Fibroblast of lung (primary cell): ENCODE measurements around the gene TTC32.

Experiments used
- EZH2 ChIP-seq: IDR thresholded peaks from 2 replicates; pipeline ENCODE4 v1.5.1; 2012; ENCODE audit warnings: low read length, control low read depth, mild to moderate bottlenecking; ENCODE audit errors: missing control alignments
- TF ChIP-seq, protein P1 (sequence below), 2 donors: IDR thresholded peaks in 1 of 2; conservative IDR thresholded peaks in 1 of 2; 1 replicate in 1 of 2; 2 replicates in 1 of 2; pipeline ENCODE4 v1.5.1; 2011 to 2012; ENCODE audit warnings: low read length in 2 of 2, control low read depth in 1 of 2, inconsistent platforms in 1 of 2, low read depth in 1 of 2, mild to moderate bottlenecking in 1 of 2

DNA sequence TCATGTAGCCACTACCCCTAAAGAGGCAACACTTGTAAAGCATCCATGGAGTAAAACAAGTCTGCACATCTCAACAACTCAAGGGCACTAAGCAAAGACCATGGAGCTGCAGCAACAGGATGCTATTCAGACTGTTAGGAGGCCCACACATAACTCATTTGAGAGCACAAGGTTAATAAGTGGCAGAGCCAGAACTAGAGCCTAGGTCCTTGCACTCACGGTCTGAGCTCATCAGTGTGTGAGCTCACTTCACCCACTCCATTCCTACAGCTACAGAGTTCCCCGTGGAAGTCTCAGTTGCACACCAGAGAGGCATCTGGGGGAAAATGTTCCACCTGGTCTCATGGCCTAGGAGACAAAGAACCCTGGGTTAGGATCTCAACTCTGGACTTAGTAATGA lies 35.0 kb downstream of the TTC32 start:
- TF ChIP-seq, protein P1, sequence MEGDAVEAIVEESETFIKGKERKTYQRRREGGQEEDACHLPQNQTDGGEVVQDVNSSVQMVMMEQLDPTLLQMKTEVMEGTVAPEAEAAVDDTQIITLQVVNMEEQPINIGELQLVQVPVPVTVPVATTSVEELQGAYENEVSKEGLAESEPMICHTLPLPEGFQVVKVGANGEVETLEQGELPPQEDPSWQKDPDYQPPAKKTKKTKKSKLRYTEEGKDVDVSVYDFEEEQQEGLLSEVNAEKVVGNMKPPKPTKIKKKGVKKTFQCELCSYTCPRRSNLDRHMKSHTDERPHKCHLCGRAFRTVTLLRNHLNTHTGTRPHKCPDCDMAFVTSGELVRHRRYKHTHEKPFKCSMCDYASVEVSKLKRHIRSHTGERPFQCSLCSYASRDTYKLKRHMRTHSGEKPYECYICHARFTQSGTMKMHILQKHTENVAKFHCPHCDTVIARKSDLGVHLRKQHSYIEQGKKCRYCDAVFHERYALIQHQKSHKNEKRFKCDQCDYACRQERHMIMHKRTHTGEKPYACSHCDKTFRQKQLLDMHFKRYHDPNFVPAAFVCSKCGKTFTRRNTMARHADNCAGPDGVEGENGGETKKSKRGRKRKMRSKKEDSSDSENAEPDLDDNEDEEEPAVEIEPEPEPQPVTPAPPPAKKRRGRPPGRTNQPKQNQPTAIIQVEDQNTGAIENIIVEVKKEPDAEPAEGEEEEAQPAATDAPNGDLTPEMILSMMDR (conservative IDR thresholded peaks at IDR 0.05 in 1 of 2, IDR thresholded peaks at IDR 0.05 in 1 of 2; ENCODE audit: low read depth in 1 of 2, low read length in 2 of 2): no peak
- TF ChIP-seq EZH2: no peak
